NCI-H748 treated with DMSO at 0.1 percent for 48 hours (cell line): ENCODE measurements around the gene RAET1E.
"Not testable (repeated sequence)": the region's sequence is repeated elsewhere in the genome, so short reads cannot be mapped to it uniquely, and the experiment has no call there.

Experiments
- DNase-seq: peaks from one replicate; lab custom pipeline; 2025; lab: John Stamatoyannopoulos, UW

RAET1E gene

GRCh38 chr6:149909701-149910470, 12.0 kb upstream of the RAET1E start:
- no peak for DNase-seq

- DNase-seq, result not testable (repeated sequence)
Measured at GRCh38 chr6:149908480-149908879, 10.6 kb upstream of the RAET1E start.

- no peak for DNase-seq
Measured at GRCh38 chr6:149907317-149907716, 9.4 kb upstream of the RAET1E start.

- DNase-seq, result no peak
Measured at GRCh38 chr6:149906405-149906804, 8.5 kb upstream of the RAET1E start.

GRCh38 chr6:149905911-149906371, 8.0 kb upstream of the RAET1E start:
- no peak for DNase-seq

- no peak for DNase-seq
Measured at GRCh38 chr6:149905371-149905910, 7.5 kb upstream of the RAET1E start.

- DNase-seq, result no peak
Measured at GRCh38 chr6:149904661-149905370, 6.9 kb upstream of the RAET1E start.

GRCh38 chr6:149903938-149904611, 6.2 kb upstream of the RAET1E start:
- DNase-seq, result no peak

GRCh38 chr6:149901444-149902140, 3.7 kb upstream of the RAET1E start:
- no peak for DNase-seq

GRCh38 chr6:149900620-149901443, 2.9 kb upstream of the RAET1E start:
- DNase-seq, result no peak

- no peak for DNase-seq
Measured at GRCh38 chr6:149899926-149900619, 2.2 kb upstream of the RAET1E start.

- DNase-seq, result no peak
Measured at GRCh38 chr6:149899486-149899885, 1.6 kb upstream of the RAET1E start.

GRCh38 chr6:149898966-149899365, 1.1 kb upstream of the RAET1E start:
- no peak for DNase-seq

- no peak for DNase-seq
Measured at GRCh38 chr6:149897015-149897697, 757 bp downstream of the RAET1E start.

- DNase-seq, result no peak
Measured at GRCh38 chr6:149896491-149896890, 1.4 kb downstream of the RAET1E start.

GRCh38 chr6:149895833-149896271, 2.1 kb downstream of the RAET1E start:
- no peak for DNase-seq

- no peak for DNase-seq
Measured at GRCh38 chr6:149895048-149895590, 2.8 kb downstream of the RAET1E start.

GRCh38 chr6:149891864-149892263, 6.0 kb downstream of the RAET1E start:
- not testable (repeated sequence) for DNase-seq

- DNase-seq, result no peak
Measured at GRCh38 chr6:149891259-149891658, 6.7 kb downstream of the RAET1E start.
